GM12864 (cell line): ENCODE results near the gene TIRAP.

ENCODE experiments used
- DNase-seq: peaks from one replicate; pipeline ENCODE4 v3.0.0-alpha.2; 2011; ENCODE audit warnings: low read depth
- H3K4me3 ChIP-seq: 2 replicates; pipeline ENCODE4 v1.5.1; 2011; ENCODE audit warnings: mild to moderate bottlenecking, low read depth, low read length, control low read depth
- TF ChIP-seq, protein P1 (sequence below): IDR thresholded peaks from 2 replicates; pipeline ENCODE4 v1.5.1; 2011; ENCODE audit warnings: low read depth, mild to moderate bottlenecking, moderate library complexity, low read length, control low read depth, inconsistent platforms; ENCODE audit errors: missing control alignments

TIRAP gene

DNA sequence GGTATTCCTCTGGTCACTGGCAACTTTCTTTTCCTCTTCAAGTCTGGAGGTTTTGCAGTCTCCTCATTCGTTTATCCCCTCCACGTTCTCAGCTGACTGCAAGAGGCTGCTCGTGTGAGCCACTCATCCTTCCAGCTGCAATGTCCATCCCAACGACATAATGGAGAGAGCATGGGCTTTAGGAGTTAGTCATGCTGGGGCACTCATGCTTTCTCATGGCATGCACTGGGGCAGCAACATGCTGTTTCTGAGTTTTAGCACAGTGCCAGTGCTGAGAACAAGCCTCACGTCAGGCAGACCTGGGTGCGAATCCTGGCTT, 28.1 kb downstream of the TIRAP start:
- no peak for DNase-seq
- H3K4me3 ChIP-seq, result no peak overlapping the region
- TF ChIP-seq, protein P1, sequence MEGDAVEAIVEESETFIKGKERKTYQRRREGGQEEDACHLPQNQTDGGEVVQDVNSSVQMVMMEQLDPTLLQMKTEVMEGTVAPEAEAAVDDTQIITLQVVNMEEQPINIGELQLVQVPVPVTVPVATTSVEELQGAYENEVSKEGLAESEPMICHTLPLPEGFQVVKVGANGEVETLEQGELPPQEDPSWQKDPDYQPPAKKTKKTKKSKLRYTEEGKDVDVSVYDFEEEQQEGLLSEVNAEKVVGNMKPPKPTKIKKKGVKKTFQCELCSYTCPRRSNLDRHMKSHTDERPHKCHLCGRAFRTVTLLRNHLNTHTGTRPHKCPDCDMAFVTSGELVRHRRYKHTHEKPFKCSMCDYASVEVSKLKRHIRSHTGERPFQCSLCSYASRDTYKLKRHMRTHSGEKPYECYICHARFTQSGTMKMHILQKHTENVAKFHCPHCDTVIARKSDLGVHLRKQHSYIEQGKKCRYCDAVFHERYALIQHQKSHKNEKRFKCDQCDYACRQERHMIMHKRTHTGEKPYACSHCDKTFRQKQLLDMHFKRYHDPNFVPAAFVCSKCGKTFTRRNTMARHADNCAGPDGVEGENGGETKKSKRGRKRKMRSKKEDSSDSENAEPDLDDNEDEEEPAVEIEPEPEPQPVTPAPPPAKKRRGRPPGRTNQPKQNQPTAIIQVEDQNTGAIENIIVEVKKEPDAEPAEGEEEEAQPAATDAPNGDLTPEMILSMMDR, result no peak

DNA sequence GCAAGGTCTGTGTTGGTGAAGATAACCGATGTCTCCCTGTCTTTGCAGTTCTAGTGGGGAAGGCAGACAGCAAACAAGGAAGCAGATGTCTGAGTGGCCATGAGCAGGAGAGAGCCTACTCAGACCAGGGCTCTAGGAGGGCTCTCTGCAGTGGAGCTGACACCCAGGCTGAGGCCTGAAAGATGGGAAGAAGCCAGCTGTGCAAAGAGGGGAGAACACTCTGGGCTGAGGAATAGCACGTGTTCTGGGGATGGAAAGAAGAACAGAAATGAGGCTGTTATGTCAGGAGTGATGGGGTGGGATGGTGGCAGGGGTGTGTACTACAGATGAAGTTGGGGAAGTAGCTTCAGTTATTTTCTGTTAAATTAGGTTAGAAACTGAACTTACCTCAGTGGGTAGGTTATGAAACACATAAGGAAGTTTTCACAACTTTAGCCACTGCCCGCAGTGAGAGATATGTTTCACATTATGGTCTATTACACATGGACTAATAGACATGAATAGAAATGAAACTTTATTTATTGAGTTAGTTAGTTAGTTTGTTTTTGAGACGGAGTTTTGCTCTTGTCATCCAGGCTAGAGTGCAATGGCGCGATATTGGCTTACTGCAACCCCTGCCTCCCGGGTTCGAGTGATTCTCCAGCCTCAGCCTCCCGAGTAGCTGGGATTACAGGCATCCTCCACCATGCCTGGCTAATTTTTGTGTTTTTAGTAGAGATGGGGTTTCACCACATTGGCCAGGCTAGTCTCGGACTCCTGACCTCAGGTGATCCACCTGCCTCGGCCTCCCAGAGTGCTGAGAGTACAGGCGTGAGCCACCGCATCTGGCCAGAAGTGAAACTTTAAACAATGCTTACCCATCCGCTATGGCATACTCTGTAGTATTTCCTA, 28.8 kb downstream of the TIRAP start:
- TF ChIP-seq, protein P1, result peak; percentile 23
- no peak for DNase-seq
- H3K4me3 ChIP-seq, result no peak overlapping the region

DNA sequence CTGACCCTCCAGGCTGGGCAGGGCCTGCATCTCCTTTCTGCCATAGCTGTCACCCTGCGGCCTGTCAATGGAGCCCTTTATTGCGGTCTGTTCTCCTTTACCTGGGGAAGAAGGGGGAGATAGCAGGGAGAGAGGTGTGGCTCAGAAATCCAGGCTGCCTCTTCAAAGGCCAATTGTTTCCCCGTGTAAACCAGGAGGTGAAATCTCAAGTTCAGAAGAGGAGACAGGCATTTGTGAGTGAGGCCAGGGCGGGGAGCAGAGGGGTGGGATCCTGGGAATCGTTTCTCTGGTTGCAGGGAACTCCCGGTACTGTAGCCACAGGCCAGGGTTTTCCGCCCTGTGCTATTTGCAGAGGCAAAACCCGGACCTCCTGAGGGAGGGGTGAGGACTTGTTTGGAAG, 30.1 kb downstream of the TIRAP start:
- DNase-seq, result no peak
- TF ChIP-seq, protein P1, result no peak

DNA sequence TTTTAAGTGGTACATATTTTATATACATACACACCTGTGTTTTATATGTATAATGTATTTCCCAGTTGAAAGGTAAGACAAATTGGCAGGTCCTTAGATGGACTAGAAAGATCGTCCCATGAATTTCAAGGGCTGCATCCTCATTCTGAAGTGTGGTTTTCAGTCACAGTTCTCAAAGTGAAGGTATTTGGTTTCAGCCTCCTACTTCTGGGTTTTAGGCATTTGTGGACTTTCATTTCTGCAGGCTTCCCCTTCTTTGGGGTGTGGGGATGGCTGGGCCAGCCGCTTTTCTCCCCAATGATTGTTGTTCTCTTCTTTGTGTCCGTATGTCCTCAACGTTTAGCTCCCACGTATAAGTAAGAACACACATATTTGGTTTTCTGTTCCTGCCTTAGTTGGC, 30.9 kb downstream of the TIRAP start:
- DNase-seq, result no peak
- TF ChIP-seq, protein P1, result no peak
- H3K4me3 ChIP-seq, result no peak overlapping the region

More for the DNA sequence above, 30.1 kb downstream of the TIRAP start:
- no peak overlapping the region for H3K4me3 ChIP-seq

DNA sequence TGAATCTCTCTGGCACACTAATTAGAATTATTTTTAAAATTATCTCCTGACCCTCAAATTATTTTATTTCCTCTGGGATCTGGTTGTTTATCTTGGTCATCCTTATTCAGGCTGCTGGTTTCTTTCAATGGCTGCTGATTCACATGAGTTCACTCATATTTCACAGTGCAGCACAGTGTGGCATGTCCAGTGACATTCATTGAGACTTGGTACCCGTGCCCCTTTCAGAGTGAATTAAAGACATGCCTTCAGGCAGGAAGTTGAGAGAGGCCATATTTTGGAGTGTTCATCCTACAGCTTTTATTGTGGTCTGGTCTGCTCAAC, 34.5 kb downstream of the TIRAP start:
- no peak for DNase-seq
- H3K4me3 ChIP-seq, result no peak overlapping the region
- TF ChIP-seq, protein P1, result no peak

DNA sequence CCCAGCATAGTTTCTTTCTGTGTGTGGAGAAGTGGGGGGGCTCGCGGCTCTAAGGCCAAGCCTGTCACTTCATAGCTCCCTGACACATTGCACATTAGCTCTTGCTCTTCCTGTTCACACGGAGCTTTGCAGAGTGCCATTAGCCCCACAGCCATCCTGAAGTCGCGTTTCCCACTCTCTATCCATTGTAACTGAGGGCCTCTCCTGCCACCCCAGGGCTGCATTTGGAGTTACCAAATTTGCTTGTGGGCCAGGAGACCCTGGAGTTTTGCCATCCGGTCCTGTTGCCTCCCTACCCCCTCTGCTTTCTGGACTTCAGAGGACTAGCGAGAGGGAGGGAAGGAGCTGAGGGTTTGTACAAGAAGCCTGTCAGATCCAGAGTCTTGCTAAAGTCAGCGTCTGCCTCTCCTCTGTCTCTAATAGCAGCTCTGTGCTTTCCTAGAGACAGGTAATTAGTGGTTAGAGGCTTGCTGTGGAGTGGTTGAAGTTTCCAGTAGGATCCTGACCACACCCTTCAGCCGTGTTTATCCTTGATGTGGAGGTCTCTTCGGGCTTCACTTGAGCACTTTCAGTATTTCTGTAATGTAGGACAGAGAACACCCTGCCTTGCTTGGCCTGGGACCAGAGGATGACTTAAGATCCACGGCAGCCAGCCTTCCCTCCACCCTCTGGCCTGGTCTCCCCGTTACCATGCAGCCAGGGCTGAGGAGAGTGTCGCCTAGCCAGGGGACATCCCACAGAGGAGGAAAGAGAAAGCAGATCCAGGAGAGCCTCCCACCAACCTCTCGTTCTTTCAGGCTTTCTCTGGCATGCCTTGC, 35.1 kb downstream of the TIRAP start:
- no peak overlapping the region for H3K4me3 ChIP-seq
- TF ChIP-seq, protein P1, result no peak
- no peak for DNase-seq
